Pancreas (tissue), 10 donors: ENCODE measurements around the gene BRIP1. TPM values are rescaled to one million over a fixed set of nuclear protein-coding genes. Genes with fewer than 3 reads are reported as not detected.
A peak's percentile ranks its signal among the peaks of the same experiment; 100 is the strongest.

ENCODE experiments used
- ATAC-seq, 4 donors: fragments of 200-7000 bp; cut with Tn5 transposase; one replicate each; pipeline versions ENCODE4 v1.8.0 to v1.9.1; 2020; ENCODE audit warnings: mild to moderate bottlenecking in 4 of 4, moderate library complexity in 4 of 4
- DNase-seq, 6 donors: peaks; one replicate each; pipeline ENCODE4 v3.0.0-alpha.2; 2020
- FAIRE-seq: peaks from 2 replicates; lab custom pipeline; 2012; peaks lifted over from hg19 to GRCh38; lab: Jason Lieb, UNC
- H3K27ac ChIP-seq, 4 donors: fragments of 200-600 bp; sonication (generic); 1 replicate in 3 of 4; 2 replicates in 1 of 4; pipeline versions ENCODE4 v1.5.0 to v1.8.0; 2020
- H3K27me3 ChIP-seq, 4 donors: fragments of 200-600 bp; one replicate each; pipeline ENCODE4 v1.8.0; 2021
- H3K36me3 ChIP-seq, 3 donors: fragments of 200-600 bp; sonication (generic) in 1 of 3; one replicate each; pipeline versions ENCODE4 v1.5.0 to v1.8.0; 2020 to 2021
- H3K4me1 ChIP-seq, 3 donors: fragments of 200-600 bp; one replicate each; pipeline ENCODE4 v1.8.0; 2021
- H3K4me3 ChIP-seq, 4 donors: fragments of 200-600 bp; sonication (generic) in 2 of 4; one replicate each; pipeline versions ENCODE4 v1.5.0 to v1.8.0; 2020 to 2021
- H3K9me3 ChIP-seq, 4 donors: fragments of 200-600 bp; one replicate each; pipeline ENCODE4 v1.8.0; 2021
- WGBS, 2 donors: extraction: QIAGEN DNeasy Blood & Tissue Kit; methylation state at CpG; one replicate each; pipeline ENCODE4 v1.1.7; 2013; 5-methylcytosine and 5-hydroxymethylcytosine counted together
- intact Hi-C, 3 donors: fragments of 100-400 bp; cut with DNase I; formaldehyde crosslinking; loops; one replicate each; pipeline versions ENCODE4 v1.11.1 to v1.14.2; 2022
- polyA plus RNA-seq, 2 donors: library from polyadenylated mRNA; stranded (reverse); fragments of 200-250 nt; gene quantifications; one replicate each; pipeline ENCODE4 v1.2.3, GENCODE V29; 2013
- total RNA-seq, 6 donors: library from RNA; stranded (reverse); fragmentation: NEBNext Ultra II Directional in 4 of 6; extraction: Animal tissue kit (Norgen Biotek cat#: 25700) in 4 of 6; gene quantifications; one replicate each; pipeline versions ENCODE4 v1.2.1 to v1.2.4, GENCODE V29; 2021 to 2023
- TF ChIP-seq, protein P1 (sequence below), 4 donors: fragments of 200-600 bp; sonication (generic) in 3 of 4; IDR thresholded peaks; one replicate each; pipeline versions ENCODE4 v1.5.0 to v1.8.0; 2021; ENCODE audit warnings: antibody characterized with exemption in 4 of 4
- donor health status: healthy with polysubstance abuse.
- donor health status: DM: no; HTN: no; CAD: no; lungs with moderate emphysema.
- donor health status: DM: no; HTN: no; CAD: no.
- donor health status: control.
- donor health status: control.
- donor health status: Bipolar disorder and iron deficiency.
- donor health status: DM: yes; HTN: yes; CAD: no.
- donor health status: DM: no; HTN: no; CAD: no.
- donor health status: DM: no; HTN: no; CAD: no.
- donor health status: DM: yes; HTN: yes; CAD: no.

BRIP1 gene
- total and polyA plus RNA-seq, 8 donors: 0.09 to 0.59 (median 0.29) TPM

DNA sequence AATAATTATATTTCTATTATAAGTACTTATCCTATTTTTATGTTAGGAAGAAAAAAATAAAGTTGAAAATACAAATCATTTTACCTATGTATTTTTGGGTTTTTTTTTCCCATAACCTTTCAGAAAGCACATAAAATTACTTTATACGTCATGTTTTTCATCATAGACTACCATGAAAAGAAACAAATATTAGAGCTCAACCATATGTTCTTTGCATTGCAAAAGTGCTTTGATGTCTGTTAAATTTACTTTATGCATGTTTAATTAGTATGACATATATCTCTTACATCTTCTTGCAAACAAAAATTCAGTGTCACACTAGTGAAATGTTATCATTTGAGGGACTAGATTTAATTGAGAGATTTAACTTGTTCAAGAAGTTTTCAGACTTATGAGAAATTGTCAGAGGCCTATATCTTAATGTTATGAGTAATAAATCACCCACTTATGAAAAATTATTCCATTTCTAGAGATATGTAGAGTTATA is 24.0 kb downstream of the BRIP1 start:
- Histone ChIP-seq H3K4me1 (no peaks in the 10 kb centered on the region), H3K36me3 (no peaks in the 10 kb centered on the region), H3K4me3 (no peak overlapping the region), H3K27ac (no peak overlapping the region), H3K9me3 (no peaks in the 10 kb centered on the region), H3K27me3 (no peaks in the 10 kb centered on the region)
- intact Hi-C loops: loop anchor here in 1 of 3 donors (10.0 kb wide), 2 partner anchors 205 to 425 kb away; no protein-coding TSS in a partner anchor
- no peak for ATAC-seq
- no peak for DNase-seq
- TF ChIP-seq, protein P1, sequence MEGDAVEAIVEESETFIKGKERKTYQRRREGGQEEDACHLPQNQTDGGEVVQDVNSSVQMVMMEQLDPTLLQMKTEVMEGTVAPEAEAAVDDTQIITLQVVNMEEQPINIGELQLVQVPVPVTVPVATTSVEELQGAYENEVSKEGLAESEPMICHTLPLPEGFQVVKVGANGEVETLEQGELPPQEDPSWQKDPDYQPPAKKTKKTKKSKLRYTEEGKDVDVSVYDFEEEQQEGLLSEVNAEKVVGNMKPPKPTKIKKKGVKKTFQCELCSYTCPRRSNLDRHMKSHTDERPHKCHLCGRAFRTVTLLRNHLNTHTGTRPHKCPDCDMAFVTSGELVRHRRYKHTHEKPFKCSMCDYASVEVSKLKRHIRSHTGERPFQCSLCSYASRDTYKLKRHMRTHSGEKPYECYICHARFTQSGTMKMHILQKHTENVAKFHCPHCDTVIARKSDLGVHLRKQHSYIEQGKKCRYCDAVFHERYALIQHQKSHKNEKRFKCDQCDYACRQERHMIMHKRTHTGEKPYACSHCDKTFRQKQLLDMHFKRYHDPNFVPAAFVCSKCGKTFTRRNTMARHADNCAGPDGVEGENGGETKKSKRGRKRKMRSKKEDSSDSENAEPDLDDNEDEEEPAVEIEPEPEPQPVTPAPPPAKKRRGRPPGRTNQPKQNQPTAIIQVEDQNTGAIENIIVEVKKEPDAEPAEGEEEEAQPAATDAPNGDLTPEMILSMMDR (IDR thresholded peaks at IDR 0.05): no peak
- WGBS, 2 donors: 96 to 98% methylated on average over 1 of the region's 1 CpG
- FAIRE-seq: no peak

DNA sequence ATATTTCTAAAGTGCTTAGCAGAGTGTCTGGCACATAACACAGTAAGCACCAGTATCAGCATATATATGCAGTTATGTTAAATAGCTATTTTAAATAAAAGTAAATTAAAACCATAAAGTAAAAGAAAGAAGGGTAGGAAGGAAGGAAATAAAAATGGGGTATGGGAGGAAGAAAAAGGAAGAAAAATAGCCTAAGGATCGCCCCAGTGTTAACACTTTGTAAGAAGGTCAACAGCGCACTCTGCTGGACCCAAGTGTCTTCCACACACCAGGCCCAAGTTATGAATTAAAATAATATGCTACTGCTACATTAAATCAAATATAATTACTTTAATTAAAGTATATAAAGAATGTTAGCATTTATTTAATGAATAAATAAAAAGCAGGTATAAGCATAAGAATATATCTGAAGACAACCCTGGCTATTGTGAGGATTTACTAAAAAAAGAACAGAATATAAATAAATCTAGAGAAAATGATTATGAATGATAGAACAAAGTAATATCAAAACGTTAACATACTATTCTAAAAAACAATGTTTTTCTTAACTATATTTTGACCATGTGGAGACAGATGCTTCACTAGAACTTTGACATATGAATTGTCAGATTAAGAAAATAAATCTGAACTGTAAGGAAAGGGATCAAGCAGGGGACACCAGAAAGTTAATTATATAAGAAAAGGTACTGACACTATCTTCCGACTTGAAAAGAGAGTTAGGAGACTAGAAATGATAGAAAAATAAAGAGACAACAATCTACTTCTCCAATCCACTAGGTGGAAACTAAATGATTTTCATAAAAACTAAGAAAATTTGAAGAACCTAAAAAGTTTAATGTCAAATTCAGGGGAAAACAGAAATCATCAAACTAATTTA is 25.9 kb downstream of the BRIP1 start:
- Histone ChIP-seq H3K27ac (no peak overlapping the region), H3K27me3 (no peaks in the 10 kb centered on the region), H3K36me3 (no peaks in the 10 kb centered on the region), H3K4me3 (no peak overlapping the region), H3K9me3 (no peaks in the 10 kb centered on the region), H3K4me1 (no peaks in the 10 kb centered on the region)
- peak; percentile 26 for FAIRE-seq
- TF ChIP-seq, protein P1 (IDR thresholded peaks at IDR 0.05): peak; percentile 28 to 56 (median 52)
- WGBS, 2 donors: 32 to 37% methylated on average over 4 of the region's 4 CpGs
- ATAC-seq: peak; percentile 67 to 84 (median 80)
- intact Hi-C loops: loop anchor here in 1 of 3 donors (10.0 kb wide), 2 partner anchors 203 to 423 kb away; no protein-coding TSS in a partner anchor
- peak in 5 of 6 donors; percentile 16 to 64 (median 44) for DNase-seq

DNA sequence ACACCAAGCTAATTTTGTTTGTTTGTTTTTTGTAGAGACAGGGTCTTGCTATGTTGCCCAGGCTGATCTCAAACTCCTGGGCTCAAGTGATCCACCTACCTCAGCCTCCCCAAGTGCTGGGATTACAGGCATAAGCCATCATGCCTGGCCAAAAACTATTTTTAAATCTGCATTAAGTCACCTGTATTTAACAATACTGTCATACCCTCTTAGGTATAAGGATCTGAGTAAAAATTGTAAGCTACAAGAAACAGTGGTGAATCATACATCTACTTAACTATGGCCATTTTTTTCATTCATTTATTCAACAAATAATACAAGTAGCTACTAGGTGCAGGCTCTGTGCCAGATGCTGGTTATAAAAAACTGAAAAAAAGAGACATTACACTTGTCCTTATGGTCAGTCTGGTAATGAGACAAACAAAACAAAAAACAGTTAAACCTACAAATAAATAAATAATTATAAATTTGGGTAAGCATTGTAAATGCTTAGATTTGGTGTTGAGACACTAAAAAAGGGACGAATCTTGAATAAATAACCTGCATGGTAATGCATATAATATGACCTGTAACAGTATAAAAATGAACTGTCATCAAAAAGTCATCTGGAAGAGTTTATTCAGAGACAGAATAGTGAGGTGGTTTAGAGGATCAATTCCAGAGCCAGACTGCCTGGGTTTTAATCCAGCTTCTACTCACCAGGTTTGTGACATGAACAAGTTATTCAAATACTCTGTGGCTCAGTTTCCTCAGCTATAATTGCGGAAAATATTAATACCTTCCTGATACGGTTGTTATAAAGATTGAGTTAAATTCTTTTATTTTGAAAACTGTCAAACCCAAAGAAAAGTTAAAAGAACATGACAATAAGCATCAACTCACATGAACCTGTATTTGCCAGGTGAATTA is 26.8 kb downstream of the BRIP1 start:
- intact Hi-C loops: loop anchor here in 1 of 3 donors (10.0 kb wide), 2 partner anchors 202 to 422 kb away; no protein-coding TSS in a partner anchor
- Histone ChIP-seq H3K27me3 (no peaks in the 10 kb centered on the region), H3K27ac (no peak overlapping the region), H3K9me3 (no peaks in the 10 kb centered on the region), H3K36me3 (no peaks in the 10 kb centered on the region), H3K4me1 (no peaks in the 10 kb centered on the region), H3K4me3 (no peak overlapping the region)
- DNase-seq: no peak
- no peak for FAIRE-seq
- 71 to 82% methylated on average over 3 of the region's 3 CpGs for whole genome bisulfite sequencing, 2 donors
- ATAC-seq: no peak
- TF ChIP-seq, protein P1 (IDR thresholded peaks at IDR 0.05): no peak

DNA sequence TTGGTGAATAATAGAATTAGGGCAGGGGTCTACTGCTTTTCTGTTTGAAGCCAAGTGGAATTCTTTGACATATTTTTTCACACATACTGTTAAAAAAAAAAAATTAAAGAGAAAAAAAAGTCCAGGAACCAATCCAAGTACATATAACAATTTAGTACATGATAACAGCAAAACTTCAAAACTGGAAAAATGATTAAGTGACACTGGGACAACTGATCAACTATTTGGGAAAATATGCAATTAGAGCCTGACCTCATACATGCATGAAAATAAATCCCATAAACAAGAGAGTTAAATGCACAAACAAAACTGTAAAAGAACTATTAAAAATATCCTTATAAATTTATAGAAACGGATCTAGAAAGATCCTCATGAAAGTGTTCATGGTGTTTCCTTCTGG is 27.7 kb downstream of the BRIP1 start:
- Histone ChIP-seq H3K27ac (no peak overlapping the region), H3K27me3 (no peaks in the 10 kb centered on the region), H3K4me1 (no peaks in the 10 kb centered on the region), H3K36me3 (no peaks in the 10 kb centered on the region), H3K4me3 (no peak overlapping the region), H3K9me3 (no peaks in the 10 kb centered on the region)
- TF ChIP-seq, protein P1 (IDR thresholded peaks at IDR 0.05): no peak
- 83 to 90% methylated on average over 1 of the region's 1 CpG for WGBS, 2 donors
- FAIRE-seq (no peak), DNase-seq (no peak), ATAC-seq (no peak)
- intact Hi-C loops: loop anchor here in 1 of 3 donors (10.0 kb wide), 2 partner anchors 201 to 421 kb away; no protein-coding TSS in a partner anchor
